Mammary epithelial cell (primary cell): Measurements from ENCODE around the gene NUDT16L1.

Experiments
- EZH2 ChIP-seq: IDR thresholded peaks from 2 replicates; pipeline ENCODE4 v1.6.1; 2012; ENCODE audit warnings: low read length, inconsistent platforms, borderline replicate concordance
- TF ChIP-seq, protein P1 (sequence below), 2 donors: IDR thresholded peaks in 1 of 2; conservative IDR thresholded peaks in 1 of 2; 2 replicates each; pipeline ENCODE4 v1.5.1; 2011 to 2012; ENCODE audit warnings: inconsistent platforms in 2 of 2, low read length in 2 of 2, mild to moderate bottlenecking in 2 of 2, control low read depth in 1 of 2, low read depth in 1 of 2; ENCODE audit not compliant: insufficient read depth in 1 of 2; ENCODE audit errors: extremely low read depth in 1 of 2

DNA sequence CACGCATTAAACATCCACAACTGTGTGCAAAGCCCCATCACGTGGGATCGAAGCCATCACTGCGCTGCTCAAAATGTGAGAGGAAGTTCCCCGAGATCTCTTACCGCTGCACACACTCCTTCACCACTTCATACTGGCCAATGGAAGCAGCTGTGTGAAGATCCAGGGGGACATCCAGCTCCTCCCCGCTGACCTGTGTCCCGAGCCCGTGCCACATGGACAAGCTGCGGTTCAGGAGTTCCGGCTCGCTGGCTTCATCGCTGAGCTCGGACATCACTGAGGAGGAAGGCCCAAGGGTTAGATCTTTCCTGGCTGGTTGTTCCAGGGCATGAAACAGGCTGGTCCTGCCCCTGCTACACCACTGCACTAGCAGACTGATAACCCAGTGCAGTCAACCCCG lies 36.5 kb downstream of the NUDT16L1 start:
- TF ChIP-seq, protein P1, sequence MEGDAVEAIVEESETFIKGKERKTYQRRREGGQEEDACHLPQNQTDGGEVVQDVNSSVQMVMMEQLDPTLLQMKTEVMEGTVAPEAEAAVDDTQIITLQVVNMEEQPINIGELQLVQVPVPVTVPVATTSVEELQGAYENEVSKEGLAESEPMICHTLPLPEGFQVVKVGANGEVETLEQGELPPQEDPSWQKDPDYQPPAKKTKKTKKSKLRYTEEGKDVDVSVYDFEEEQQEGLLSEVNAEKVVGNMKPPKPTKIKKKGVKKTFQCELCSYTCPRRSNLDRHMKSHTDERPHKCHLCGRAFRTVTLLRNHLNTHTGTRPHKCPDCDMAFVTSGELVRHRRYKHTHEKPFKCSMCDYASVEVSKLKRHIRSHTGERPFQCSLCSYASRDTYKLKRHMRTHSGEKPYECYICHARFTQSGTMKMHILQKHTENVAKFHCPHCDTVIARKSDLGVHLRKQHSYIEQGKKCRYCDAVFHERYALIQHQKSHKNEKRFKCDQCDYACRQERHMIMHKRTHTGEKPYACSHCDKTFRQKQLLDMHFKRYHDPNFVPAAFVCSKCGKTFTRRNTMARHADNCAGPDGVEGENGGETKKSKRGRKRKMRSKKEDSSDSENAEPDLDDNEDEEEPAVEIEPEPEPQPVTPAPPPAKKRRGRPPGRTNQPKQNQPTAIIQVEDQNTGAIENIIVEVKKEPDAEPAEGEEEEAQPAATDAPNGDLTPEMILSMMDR (conservative IDR thresholded peaks at IDR 0.05 in 1 of 2, IDR thresholded peaks at IDR 0.05 in 1 of 2; ENCODE audit: extremely low read depth in 1 of 2, insufficient read depth in 1 of 2, low read depth in 1 of 2, low read length in 2 of 2), result no peak
- TF ChIP-seq EZH2, result no peak
